Measurements from ENCODE around the gene HBG1. TPM values are rescaled to one million over a fixed set of nuclear protein-coding genes. Genes with fewer than 3 reads are reported as not detected.

HBG1 gene
- total and polyA plus RNA-seq, 10 of the 15 experiments (the other 5 are each of a cell fraction or from before 2014, with no cell fraction given): 0.84 to 2.3 (median 1.9) TPM; not detected in 5

GRCh38 chr11:5229356-5229755 lies 20.3 kb downstream of the HBG1 start (continued):
- TF ChIP-seq ZBTB11 (CRISPR knock-in tag; IDR thresholded peaks at IDR 0.05) (no peak), STAT1 (conservative IDR thresholded peaks at IDR 0.05) (no peak), POLR2A (IDR thresholded peaks at IDR 0.05; ENCODE audit: low read depth, low read length) (no peak), NFIC (IDR thresholded peaks at IDR 0.05; ENCODE audit: low read depth, low read length) (no peak), HDGF (IDR thresholded peaks at IDR 0.05) (no peak)

- no peak overlapping the region for H3K4me3 ChIP-seq
- 29% methylated on average over 5 of the region's 5 CpGs for WGBS (ENCODE audit: insufficient coverage, insufficient replicate concordance, low lambda C conversion rate, missing lambda C conversion rate)
- DNase-seq (ENCODE audit: low read depth, low spot score): no peak
- H3K27ac ChIP-seq (ENCODE audit: control insufficient read depth, insufficient read depth): no peak overlapping the region
- no peaks in the 10 kb centered on the region for H3K79me2 ChIP-seq (ENCODE audit: control insufficient read depth, insufficient read depth, low read length)
- no peaks in the 10 kb centered on the region for H3K9me3 ChIP-seq (replicated peaks; ENCODE audit: control insufficient read depth, insufficient read depth, low read length)
- ChIA-PET RAD21 (ENCODE audit: unreplicated experiment) (no interaction called here), POLR2A (no interaction called here), CTCF (no interaction called here), SMC1A (ENCODE audit: uncharacterized antibody, unreplicated experiment) (no interaction called here)
- no peaks in the 10 kb centered on the region for H4K20me1 ChIP-seq (ENCODE audit: control insufficient read depth, insufficient read depth)
- intact Hi-C loops (cut with micrococcal nuclease; ENCODE audit: unreplicated experiment) (no loop called here), in situ Hi-C loops (cut with MboI) (no loop called here)
- H3K36me3 ChIP-seq (ENCODE audit: control insufficient read depth in 2 of 2, insufficient read depth in 2 of 2, low read length in 1 of 2): no peaks in the 10 kb centered on the region
- TF ChIP-seq PML (IDR thresholded peaks at IDR 0.05; ENCODE audit: low read length) (no peak), ETV6 (conservative IDR thresholded peaks at IDR 0.05 in 1 of 2, IDR thresholded peaks at IDR 0.05 in 1 of 2; ENCODE audit: borderline replicate concordance in 1 of 2, low read depth in 1 of 2) (no peak), HDGF (IDR thresholded peaks at IDR 0.05) (no peak), RB1 (IDR thresholded peaks at IDR 0.05; ENCODE audit: borderline replicate concordance) (no peak), TCF3 (IDR thresholded peaks at IDR 0.05; ENCODE audit: borderline replicate concordance, insufficient read depth, low read depth, low read length) (no peak), FOS (IDR thresholded peaks at IDR 0.05; ENCODE audit: borderline replicate concordance, extremely low read depth, insufficient read length) (no peak), BMI1 (IDR thresholded peaks at IDR 0.05; ENCODE audit: borderline replicate concordance) (no peak), MYB (IDR thresholded peaks at IDR 0.05; ENCODE audit: borderline replicate concordance, low read depth, low read length) (no peak), SMAD1 (IDR thresholded peaks at IDR 0.05; ENCODE audit: low read depth, partially characterized antibody) (no peak)
- no peak overlapping the region for H3K4me2 ChIP-seq (ENCODE audit: control insufficient read depth, insufficient read depth)
- H3K27me3 ChIP-seq (replicated peaks in 1 of 2; ENCODE audit: control insufficient read depth in 2 of 2, insufficient read depth in 2 of 2, low read length in 1 of 2): no peaks in the 10 kb centered on the region
- H3K4me1 ChIP-seq (ENCODE audit: control insufficient read depth, insufficient read depth, low read length): no peaks in the 10 kb centered on the region
- BruUV-seq (replicated peaks): no TSS peak
- FAIRE-seq: no peak
- ATAC-seq: no peak
- H3K9ac ChIP-seq (ENCODE audit: control insufficient read depth, insufficient read depth, low read length): no peak overlapping the region
- H2AFZ ChIP-seq (ENCODE audit: control insufficient read depth, low read depth, low read length): no peak overlapping the region
These were observed 21.5 kb downstream of the HBG1 start for GRCh38 chr11:5228124-5228523.

Data from GM12878 (cell line).